ENCODE results near the gene ALDH7A1.
"Not testable (repeated sequence)": the region's sequence is repeated elsewhere in the genome, so short reads cannot be mapped to it uniquely, and the experiment has no call there.

Gene ALDH7A1

DNA sequence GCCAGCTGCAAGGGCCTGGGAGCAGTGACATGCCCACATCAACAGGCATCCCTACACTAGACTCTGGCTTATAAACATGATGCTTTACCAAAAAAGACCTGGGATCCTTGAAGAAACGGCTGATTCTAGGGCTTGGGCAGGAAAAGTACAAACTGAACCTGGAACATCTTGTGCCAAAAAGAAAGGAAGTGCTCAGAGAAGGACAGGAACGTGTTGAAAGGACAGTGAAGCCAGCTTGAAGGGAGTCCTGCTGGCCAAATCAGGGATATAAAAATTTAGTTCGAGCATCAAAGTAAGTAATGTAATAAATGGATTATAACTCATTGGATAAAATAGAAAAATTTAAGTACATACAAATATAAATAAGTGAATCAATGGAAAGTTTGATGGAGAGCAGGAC lies 58.1 kb downstream of the ALDH7A1 start:
- DNase-seq (ENCODE audit: extremely low read depth in 1 of 2, low read depth in 1 of 2): no peak

DNA sequence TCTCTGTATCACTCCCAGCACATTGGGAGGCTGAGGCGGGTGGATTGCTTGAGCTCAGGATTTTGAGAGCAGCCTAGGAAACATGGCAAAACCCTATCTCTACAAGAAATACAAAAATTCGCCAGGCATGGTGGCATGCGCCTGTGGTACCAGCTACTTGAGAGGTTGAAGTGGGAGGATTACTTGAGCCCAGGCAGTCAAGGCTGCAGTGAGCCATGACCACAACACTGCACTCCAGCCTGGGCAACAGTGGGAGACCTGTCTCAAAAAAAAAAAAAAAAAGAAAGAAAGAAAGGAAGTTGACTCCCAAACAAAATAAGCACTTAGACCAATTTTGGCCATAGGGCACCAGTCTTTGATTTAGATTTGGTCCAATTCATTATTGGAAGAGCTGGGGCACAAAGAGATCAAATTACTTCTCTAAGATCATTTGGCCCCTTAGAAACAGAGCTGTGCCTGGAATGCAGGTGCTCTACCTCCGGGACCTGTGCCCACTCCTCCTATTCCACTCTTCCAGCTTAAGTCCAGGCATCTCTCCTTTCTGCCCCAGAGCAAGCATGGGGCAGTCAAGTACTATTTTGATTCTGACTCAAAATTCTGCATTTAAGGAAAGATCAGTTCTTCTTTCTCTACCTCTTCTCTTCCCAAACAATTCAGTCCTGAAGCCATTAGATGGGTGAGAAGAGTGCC lies 59.0 kb downstream of the ALDH7A1 start:
- no peak for DNase-seq (ENCODE audit: extremely low read depth in 1 of 2, low read depth in 1 of 2)

DNA sequence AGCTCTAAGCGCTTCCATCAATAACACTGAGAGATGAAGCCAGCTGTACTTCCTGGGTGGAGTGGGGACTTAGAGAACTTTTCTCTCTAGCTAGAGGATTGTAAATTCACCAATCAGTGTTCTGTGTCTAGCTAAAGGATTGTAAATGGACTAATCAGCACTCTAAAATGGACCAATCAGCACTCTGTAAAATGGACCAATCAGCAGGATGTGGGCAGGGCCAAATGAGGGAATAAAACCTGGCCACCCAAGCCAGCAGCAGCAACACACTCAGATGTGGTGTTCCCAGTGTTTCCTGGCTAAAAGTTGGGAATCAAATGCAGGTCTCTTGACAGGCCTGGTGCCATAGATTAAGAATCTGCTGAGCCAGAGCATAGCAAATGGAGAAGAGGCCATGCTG lies 60.5 kb downstream of the ALDH7A1 start:
- no peak for DNase-seq (ENCODE audit: extremely low read depth in 1 of 2, low read depth in 1 of 2)

DNA sequence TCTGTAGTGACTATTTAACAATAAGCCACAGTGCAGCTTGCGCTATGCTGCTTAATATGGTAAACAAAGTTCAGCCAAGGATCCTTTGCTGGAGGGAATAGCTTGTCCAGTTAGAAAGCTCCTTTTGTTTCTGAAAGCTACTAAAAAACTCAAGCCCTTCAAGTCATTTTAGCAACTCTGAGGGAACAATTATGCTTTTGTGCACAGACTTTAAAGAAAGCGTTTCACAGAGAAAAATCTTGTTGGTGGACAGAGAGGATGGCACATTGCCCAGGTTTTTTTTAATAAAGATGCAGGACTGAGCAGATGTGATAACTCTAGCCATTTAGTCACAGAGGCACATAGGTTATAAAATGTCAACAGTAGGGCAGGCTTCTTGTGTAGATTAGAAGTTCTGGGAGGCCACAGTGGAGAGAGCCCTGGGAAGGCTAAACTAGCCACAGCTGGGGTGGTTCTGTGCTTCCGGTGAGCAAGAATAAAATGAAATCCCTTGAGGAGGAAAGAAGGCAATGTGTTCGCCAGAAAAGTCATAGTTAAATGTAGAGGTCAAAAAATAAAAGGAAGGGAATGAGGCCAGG lies 63.4 kb downstream of the ALDH7A1 start:
- DNase-seq (ENCODE audit: extremely low read depth in 1 of 2, low read depth in 1 of 2): no peak

DNA sequence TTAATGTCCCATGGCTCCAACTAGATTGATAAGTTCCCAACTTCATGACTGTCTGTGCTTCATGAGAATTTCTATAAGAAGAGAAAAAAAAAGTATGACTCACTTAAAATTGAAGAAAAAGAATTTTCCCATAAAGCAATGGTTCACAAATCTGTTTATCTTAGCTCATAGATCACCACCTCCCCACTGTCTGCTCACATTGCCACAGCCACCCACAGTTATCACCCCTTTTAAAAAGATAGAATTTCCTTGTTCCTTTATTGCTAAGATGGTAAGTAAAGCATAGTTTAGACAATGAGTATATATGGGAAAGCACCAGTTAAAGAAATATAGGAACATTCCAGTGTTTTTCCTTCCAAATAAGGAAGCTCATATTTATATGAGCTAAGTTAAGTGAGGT lies 67.1 kb downstream of the ALDH7A1 start:
- no peak for DNase-seq (ENCODE audit: extremely low read depth in 1 of 2, low read depth in 1 of 2)

DNA sequence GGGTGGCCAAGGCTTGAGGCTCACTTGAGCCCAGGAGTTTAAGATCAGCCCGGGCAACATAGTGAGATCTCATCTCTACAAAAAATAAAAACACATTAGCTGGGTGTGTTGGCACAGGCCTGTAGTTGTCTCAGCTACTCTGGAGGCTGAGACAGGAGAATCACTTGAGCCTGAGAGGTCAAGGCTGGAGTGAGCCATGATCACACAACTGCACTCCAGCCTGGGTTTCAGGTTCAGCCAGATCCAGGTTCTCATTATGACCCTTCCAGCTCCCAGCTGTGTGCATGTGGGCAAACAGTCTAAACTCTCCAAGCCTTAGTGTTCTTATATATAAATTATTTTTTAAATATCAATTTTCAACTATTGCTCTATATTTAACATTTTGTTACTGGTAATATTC lies 67.9 kb downstream of the ALDH7A1 start:
- no peak for DNase-seq (ENCODE audit: extremely low read depth in 1 of 2, low read depth in 1 of 2)

DNA sequence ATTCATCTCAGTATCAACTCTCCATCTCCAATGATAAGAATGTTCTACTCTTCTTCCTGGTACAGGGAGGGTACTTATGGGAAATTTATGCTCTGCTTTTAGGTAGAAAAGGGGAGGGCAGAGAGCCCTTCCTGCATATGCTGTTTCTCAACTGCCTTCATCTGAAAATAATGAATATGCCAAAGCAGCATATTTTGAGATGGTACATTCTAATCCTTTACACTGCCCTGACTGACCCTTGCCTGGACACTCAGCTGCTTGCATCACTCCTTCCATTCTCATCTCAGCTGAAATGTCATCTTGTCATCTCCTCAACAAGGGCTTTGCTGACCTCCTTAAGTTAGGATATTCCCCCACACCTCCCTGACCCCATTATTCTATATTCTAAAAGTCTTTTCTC lies 68.5 kb downstream of the ALDH7A1 start:
- DNase-seq (ENCODE audit: extremely low read depth in 1 of 2, low read depth in 1 of 2): no peak

DNA sequence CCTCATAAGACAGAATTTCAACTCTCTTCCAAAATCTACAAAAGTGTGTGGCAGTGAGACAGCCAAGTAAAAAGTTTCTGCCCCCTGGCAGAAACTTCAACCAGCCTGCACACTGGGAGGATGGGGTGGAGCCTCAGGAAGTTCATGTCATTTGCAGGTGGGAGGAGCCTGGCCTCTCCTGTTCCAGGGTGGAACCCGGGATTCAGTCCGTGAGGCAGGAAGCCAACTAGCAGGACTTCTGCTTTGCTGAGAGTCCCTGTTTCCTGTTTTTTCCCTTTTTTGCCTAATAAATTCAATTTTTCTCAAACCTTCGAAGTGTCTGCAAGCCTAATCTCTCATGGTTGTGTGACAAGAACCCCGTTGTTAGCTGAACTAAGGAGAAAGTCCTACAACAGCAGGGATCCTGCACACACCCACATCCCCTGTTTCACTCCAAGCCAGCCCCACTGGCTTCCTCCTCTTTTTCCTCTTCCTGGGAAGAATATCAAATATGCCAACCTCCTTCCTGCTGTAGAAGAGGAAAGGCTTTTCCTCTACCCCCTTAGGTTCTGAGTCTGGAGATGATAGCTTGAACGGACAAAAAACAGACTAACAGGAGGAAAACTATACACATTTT lies 69.3 kb downstream of the ALDH7A1 start:
- DNase-seq (ENCODE audit: extremely low read depth in 1 of 2, low read depth in 1 of 2): no peak

DNA sequence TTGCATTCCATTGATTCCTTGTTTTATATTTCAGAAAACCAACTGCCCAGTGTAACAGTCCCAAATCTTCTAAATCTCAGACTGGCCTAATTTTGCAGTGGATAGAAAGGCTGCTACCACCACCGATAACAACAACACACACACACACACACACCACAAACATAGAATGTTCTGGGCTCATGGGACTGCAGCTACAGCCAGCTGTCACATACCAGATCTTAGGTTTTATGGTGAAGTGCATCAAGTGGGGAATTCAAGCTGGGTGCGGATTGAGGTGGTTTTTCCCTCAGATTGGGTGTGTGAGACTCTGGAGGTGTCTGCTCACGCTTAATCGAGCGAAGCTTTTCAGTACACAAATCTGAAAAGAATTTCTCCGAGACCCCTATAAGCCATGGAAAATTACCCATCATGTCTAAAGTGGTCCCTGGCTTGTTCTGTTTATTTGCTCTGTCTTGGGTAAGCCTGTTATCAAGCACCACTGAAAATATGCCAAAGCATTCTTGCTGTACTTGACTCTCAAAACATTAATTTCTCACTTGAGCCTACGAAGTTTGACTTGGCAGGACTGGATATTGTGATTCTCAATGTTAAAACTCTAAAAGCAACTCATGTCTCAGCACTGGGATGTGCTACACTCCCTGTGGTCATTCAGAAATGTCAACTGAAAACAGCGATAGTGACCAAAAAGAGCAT lies 71.1 kb downstream of the ALDH7A1 start:
- no peak for DNase-seq (ENCODE audit: extremely low read depth in 1 of 2, low read depth in 1 of 2)

DNA sequence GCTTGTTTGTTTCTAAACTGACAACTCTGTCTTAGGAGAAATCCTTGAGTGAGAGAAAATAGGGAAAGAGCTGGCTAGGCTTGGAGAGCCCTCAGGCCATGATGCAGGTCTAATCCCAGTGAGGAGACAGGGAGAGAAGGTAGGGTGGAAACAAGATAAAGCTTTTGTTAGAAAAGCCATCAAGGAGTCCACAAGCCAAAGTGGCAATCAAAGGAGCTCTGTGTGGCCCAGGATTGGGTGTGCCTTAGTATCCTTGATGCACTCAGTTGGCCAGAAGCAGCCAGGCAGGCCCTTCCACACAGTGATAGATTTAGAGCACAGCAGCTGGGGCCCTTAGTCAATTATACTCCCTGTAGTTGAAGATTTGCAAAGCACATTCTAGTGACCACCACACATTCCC lies 73.9 kb downstream of the ALDH7A1 start:
- DNase-seq (ENCODE audit: extremely low read depth in 1 of 2, low read depth in 1 of 2): no peak

DNA sequence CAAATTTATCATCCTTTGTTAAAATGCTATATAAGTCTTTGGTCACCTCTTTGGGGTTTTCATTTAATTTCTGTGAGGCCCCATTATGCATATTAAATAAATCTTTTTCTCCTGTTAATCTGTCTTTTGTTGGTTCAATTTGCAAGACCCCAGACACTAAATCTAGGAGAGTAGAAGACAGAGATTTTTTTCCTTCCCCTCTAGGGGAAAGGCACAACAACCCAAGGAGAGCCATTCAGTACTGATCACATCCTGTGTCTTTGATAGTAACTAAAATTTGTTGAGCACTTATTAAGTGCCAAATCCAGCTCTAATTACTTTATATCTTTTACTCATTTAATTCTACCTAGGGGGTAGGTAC lies 74.4 kb downstream of the ALDH7A1 start:
- DNase-seq (ENCODE audit: extremely low read depth in 1 of 2, low read depth in 1 of 2): no peak

DNA sequence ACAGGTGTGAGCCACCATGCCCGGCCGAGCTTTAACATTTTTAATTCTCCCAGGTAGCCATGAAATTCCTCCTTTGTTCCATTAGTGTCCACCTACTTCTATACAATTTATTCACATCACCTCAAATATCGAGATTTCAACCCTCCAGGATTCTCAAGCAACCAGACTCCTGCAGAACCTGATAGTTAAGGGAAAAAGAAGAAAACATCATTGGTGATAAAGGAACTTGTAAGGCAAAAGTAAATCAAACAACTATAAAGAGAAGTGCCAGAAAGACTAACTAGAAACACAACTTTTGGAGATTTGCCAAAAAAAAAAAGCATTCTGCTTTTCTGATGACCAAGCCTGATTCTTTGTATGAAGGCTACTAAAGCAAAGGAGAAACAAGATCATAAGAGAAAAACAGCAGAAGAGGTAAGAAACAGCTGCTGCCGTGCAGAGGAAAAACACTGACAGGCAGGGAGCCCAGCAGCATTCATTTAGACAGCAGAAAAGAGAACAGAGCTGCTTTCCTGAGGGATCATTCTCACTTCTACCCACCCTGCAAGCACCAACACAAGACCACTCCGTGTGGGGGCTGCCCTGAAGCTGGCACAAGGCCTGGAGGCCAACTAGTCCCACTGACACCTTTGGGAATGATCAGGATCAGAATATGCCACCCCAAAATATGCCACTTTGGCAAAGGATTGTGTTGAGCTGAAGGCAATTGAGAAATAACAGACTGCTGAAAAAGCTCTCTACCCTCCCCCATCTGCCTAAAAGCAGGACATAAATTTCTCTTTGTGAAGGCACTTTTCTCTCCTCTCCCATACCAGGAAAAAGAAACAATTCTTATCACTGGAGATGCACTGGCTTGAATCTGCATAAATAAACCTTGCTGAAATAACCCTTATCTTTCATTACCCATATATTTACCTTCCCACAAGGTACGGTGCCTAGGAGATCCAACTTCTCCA lies 75.1 kb downstream of the ALDH7A1 start:
- no peak for DNase-seq (ENCODE audit: extremely low read depth in 1 of 2, low read depth in 1 of 2)

DNA sequence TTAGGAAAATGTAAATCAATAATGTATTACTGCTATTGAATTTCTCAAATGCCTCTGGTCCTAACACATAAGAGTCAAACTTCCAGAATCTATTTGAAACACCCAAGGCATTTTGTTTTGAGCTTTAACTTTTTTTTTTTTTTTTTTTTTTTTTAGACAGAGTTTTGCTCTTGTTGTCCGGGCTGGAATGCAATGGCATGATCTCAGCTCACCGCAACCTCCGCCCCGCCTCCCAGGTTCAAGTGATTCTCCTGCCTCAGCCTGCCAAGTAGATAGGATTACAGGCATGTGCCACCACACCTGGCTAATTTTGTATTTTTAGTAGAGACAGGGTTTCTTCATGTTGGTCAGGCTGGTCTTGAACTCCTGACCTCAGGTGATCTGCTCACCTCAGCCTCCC lies 75.8 kb downstream of the ALDH7A1 start:
- not testable (repeated sequence) for DNase-seq (ENCODE audit: extremely low read depth in 1 of 2, low read depth in 1 of 2)

DNA sequence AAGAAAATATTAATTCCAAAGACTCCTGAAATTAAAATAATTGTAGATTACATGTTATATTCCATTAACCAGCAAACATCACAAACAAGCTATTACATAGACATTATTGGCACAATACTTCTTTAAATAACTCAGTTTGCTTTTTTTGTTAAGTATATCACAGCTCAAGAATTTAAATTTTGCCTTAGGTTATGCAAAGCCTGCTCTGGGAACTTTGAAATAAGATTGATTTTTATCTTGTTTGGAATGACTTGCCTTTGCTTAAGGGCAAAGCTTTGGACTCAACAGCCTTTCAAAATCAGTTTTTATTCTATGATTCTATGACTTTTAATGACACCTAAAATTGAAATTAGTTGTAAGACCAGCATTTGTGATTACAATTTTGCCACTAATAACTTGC lies 78.2 kb downstream of the ALDH7A1 start:
- DNase-seq (ENCODE audit: extremely low read depth in 1 of 2, low read depth in 1 of 2): no peak

DNA sequence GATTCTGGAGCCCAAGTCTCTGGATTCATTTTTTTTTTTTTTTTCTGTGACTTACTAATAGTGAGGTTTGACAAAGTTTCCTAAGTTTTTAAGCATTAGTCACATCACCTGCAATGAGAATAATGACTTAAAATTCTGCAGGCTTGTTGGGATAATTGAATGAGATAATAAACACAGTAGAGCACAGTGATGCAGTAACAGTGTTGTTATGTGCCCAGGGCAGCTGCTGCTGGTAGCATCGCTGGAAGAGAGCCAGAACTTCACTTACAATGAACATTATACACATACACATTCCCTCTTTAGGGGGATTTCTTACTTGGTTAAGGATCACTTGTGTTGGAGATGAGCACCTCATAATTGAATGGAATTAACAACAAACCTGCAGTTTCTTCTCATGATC lies 78.9 kb downstream of the ALDH7A1 start:
- no peak for DNase-seq (ENCODE audit: extremely low read depth in 1 of 2, low read depth in 1 of 2)

DNA sequence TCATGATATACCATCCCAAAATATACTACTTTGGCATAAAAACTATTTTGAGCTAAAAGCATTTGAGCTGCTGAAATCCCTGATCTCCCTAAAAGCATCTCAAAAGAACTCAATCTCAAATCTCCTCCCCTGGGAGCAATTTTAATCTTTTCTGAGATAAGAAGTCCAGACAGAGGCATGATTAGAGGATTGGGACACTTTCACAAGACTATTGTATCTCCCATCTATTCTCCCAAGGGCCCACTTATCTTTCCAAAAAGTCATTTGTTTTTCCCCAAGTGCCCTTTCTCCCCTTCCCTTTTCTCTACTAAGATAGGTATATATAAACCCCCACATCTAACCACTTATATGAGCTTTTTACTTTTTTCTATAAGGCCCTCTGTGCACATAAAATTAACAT lies 79.7 kb downstream of the ALDH7A1 start:
- DNase-seq (ENCODE audit: extremely low read depth in 1 of 2, low read depth in 1 of 2): no peak

DNA sequence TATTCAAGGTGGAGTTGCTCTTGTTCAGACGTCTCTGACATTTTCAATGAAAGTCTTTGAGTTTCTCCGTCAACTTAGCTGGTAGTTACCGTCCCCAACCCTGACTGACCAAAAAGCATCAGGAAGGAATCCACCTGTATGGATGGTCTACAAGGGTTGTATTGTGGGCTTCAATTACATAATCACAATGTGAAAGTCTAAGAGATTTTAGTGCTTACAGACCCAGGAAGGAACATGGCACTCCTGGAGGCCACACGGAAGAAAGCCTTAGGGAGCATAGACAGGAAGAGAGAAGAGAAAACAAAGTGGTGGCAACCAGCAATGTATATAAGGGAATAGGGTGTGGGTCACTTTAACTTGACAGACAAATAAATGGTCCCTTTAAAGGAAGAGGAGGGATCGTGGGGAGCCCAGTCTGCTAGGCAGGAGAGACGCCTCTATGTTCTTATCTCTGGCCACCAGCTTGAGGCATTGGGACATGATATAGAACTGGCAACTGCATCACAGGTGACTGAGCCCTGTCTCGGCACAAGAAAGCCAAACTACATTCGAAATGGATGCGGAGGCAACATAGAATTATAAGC lies 80.4 kb downstream of the ALDH7A1 start:
- DNase-seq (ENCODE audit: extremely low read depth in 1 of 2, low read depth in 1 of 2): no peak

DNA sequence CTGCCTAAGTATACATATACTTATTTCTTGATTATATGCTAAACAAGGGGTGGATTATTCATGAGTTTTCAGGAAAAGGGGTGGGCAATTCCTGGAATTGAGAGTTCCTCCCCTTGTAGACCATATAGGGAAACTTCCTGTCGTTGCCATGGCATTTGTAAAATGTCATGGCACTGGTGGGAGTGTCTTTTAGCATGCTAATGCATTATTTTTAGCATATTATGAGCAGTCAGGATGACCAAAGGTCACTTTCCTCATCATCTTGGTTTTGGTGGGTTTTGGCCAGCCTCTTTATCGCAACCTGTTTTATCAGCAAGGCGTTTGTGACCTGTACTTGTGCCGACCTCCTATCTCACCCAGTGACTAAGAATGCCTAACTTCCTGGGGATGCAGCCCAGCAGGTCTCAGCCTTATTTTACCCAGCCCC lies 80.9 kb downstream of the ALDH7A1 start:
- no peak for DNase-seq (ENCODE audit: extremely low read depth in 1 of 2, low read depth in 1 of 2)

DNA sequence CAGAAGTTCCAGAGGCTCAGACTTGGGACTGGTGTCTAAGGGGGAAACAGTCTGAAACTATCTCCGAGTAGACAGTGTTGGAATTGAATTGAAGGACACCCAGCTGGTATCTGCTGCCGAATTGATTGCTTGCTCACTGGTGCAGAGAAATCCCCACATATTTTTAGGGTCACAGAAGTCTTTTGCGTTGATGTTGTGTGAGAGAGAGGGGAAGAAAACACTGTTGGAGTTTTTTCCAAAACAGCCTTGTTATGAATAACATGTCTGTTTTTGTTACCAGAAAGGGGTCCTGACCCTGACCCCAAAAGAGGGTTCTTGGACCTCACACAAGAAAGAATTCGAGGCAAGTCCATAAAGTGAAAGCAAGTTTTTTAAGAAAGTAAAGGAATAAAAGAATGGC lies 81.3 kb downstream of the ALDH7A1 start:
- no peak for DNase-seq (ENCODE audit: extremely low read depth in 1 of 2, low read depth in 1 of 2)

DNA sequence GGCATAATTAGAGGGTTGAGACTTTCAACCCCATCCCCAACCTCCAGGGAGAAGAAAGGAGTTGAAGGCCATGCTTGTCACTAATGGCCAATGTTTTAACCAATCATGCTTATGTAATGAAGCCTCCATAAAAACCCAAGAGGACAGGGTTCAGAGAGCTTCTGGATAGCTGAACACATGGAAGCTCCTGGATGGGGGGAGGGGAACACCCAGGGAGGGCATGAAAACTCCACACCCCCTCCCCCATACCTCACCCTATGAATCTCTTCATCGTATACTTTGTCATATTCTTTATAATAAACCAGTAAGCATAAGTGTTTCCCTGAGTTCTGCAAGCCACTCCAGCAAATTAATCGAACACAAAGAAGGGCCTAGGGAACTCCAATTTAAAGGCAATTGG lies 81.7 kb downstream of the ALDH7A1 start:
- DNase-seq (ENCODE audit: extremely low read depth in 1 of 2, low read depth in 1 of 2): no peak

DNA sequence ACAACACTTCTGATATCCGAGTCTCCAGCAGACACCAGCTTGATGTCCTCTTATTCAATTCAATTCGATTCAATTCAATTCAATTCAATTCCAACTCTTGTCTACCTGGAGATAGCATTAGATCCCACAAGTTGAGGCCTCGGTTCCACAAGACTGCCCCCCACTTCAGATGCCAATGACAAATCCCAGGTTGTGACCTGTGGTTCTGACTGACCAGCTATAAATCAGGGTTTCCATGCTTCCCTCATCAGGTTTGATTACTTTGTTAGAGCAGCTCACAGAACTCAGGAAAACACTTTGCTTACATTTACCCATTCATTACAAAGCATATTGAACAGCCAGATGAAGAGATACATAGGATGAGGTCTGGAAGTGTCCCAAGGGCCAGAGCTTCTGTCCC lies 82.6 kb downstream of the ALDH7A1 start:
- DNase-seq (ENCODE audit: extremely low read depth in 1 of 2, low read depth in 1 of 2): no peak
